HG02884 (cell line): ENCODE measurements around the gene AHDC1.

Experiments
- ATAC-seq: cut with Tn5 transposase; IDR thresholded peaks from one replicate; pipeline ENCODE4 v1.9.1; 2021; ENCODE audit warnings: mild to moderate bottlenecking, moderate library complexity; ENCODE audit not compliant: unreplicated experiment

The AHDC1 gene

DNA sequence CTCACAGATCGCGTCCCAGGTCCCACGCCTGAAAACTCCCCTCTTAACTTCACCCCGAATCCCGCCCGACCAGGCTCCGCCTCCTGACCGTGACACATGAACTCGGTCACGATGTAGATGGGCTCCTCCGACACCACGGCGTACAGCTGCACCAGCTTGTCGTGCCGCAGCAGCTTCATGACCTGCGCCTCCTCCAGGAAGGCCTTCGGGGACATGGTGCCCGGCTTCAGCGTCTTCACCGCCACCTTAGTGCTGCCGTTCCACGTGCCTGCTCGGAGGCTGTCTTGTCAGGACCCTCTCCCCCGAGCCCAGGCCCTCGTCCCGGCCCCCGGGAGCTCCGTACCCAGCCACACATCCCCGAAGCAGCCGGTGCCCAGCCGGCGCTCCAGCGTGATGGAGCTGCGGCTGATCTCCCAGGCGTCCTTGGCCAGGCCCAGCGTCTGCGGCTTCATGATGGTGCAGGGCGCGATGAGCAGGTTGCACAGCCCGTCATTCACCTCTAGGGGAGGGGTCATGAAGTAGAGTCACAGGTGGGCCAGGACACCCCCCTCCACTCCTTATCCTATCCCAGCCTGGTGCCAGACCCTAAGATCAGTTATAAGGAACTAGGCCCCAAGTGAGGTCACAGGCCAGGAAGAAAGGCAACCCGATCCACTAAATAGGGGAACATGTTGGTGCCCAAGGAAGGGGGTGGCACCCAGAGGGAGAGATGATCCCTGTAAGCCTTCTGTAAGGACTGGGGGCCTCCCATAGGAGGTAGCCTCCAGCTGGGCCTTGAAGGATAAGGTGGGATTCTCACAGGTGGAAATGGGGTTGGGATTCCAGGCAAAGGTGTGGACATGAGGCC lies 11.6 kb upstream of the AHDC1 start:
- no peak for ATAC-seq

DNA sequence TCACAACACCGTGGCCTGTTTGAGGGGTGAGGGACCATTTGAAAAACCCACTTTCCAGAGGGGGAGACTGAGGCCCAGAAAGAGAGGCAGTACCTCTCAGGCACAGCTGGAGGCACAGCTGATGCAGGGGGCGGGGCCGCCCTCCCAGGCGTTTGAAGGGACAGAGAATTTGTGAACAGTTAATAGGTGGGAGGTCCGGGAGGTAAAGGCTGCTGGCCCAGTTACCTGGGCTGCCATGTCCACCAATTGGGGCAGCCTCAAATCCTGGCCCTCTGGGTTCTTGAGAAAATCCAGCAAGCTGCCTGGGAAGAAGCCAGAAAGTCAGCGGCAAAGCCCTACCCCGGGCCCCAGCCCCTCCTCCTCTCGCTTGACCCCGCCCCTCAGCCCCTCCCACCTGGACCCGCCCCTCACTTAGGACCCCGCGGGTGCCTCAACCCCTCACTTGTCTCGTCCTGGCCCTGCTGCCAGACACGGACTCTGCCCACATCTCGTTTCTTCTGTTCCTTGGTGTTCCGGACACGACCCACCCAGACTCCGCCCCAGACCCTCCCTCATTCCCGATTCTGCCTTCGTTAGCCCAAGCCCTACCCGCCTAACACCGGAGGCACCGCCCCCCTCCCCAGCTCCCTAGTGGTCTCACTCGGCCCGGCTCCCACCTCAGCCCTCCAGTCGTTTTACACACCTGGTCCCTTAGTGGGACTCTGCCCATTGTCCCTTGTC lies 10.8 kb upstream of the AHDC1 start:
- ATAC-seq: no peak

- no peak for ATAC-seq
These were observed 10.2 kb upstream of the AHDC1 start for GRCh38 chr1:27614043-27614624.

DNA sequence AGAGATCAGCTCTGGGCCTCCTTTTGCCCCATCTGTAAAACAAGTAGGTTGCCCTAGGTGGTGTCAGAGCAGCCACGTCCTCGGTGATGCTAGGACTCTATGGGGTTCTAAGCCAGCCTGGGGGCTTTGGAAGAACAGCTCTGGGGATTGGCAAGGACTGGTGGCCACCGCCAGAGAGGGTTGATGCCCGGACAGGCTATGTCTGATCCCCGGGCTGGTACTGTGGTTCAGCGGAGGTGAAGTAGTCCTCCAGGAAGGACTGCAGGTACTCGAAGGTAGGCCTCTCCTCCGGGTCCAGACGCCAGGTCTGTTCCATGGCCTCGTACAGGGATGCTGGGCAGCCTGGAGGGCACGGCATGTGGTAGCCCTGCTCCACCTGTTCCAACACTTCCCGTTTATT lies 8.8 kb upstream of the AHDC1 start:
- ATAC-seq: no peak

GRCh38 chr1:27611450-27611849 lies 7.5 kb upstream of the AHDC1 start:
- ATAC-seq: no peak

DNA sequence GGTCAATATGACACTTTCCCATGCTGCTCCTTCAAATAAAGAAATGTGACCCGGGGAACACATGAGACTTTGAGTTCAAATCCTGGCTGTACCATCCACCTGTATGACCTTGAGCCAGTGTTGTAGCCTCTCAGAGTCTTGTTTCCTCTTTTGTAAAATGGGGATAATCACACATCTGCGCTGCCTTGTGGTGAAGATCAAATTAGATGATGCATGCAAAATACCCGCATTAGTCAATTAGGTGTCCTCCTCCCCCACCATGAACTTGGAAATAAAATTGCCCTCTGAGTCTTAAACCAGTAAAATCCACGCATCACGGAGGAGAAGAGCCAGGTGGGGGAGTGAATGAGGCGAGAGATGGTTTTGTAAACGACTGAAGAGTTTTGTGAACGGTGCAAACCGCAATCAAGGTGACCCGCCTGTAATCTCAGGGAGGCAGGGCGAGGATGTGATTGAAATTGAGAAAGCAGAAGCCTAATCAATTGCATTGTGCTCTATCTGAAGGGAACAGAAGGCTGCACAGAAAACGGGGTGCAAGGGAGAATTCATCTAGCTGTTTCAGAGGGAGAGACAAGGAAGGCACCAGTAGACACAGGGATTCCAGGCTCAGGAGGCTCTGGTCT lies 5.8 kb upstream of the AHDC1 start:
- no peak for ATAC-seq

DNA sequence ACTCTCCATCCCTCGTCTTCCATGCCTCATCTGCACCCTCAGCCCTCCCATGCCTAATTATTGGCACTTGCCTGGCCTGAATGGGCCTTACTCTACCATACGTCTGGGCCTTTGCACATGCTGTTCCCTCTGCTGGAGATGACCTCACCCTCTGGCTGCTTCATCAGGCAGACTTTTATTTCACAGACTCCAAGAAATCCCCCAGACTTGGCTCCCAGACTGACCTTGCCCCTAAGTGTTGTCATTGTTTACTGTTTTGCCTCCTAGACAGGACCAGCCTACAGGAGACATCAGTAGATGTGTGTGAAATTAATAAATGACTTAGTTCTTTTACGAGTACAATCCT lies 5.2 kb upstream of the AHDC1 start:
- no peak for ATAC-seq

- no peak for ATAC-seq
These were observed 3.4 kb upstream of the AHDC1 start for GRCh38 chr1:27607239-27607804.

DNA sequence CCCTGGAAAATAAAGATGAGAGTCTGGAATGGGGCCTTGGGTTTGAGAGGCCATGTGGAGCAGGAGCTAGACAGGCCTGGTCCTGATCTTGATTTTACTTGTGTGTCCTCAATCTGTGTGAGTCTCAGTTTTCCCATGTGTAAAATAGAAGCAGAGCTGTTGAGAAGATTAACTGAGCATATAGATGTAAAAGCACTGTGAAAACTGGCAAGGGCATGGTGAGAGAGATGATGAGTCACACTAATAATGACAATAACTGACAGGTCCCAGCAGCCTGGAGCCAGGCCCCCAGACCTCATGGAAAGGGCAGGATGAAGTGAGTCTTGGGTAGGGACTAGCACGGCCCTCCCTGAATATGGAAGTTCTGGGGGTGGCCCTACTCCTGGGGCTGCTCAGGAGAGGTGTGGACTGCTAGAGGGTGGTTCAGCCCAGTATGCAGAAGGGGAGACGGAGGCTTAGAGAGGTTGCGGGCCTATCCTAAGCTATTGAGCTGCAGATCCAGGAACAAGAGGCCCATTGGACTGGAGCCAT lies 2.8 kb upstream of the AHDC1 start:
- no peak for ATAC-seq

- ATAC-seq: no peak
These were observed 2.1 kb upstream of the AHDC1 start for GRCh38 chr1:27605796-27606707.

- ATAC-seq: no peak
These were observed 1.4 kb upstream of the AHDC1 start for GRCh38 chr1:27605300-27605766.

DNA sequence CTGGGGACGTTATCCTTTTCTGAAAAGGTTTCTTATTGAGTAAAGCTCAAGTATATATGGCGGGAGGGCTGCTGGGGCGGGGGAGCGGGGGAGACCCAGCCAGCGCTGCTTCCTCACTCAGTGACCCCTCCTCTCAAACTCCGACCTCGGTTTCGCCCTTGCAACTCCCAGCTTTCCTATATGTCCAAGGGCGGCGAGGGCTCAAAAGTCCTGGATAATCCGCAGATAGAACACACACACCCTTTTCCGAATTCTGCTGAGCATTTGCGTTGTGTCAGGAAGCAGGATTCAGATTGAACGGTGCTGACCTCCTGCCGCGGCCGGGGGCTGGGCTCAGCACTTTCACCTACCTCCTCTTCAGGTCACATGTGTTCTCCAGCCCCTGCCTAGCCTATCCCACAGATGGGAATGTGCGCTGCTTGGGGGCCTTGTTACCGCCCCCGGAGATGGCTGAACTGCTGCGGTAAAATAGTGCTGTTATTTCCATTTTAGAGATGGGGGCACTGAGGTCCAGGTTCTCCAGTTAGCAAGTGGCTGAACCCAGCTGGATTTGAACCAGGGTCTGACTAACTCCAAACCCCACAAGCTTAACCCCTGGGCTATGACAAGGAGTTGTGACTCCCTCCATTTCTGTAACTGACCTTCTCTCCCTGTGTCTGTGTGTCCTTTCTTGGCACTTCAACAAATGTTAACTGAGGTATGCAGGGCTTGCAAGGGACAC lies 795 bp upstream of the AHDC1 start:
- no peak for ATAC-seq

- ATAC-seq: no peak
These were observed 649 bp downstream of the AHDC1 start for GRCh38 chr1:27603309-27603680.

DNA sequence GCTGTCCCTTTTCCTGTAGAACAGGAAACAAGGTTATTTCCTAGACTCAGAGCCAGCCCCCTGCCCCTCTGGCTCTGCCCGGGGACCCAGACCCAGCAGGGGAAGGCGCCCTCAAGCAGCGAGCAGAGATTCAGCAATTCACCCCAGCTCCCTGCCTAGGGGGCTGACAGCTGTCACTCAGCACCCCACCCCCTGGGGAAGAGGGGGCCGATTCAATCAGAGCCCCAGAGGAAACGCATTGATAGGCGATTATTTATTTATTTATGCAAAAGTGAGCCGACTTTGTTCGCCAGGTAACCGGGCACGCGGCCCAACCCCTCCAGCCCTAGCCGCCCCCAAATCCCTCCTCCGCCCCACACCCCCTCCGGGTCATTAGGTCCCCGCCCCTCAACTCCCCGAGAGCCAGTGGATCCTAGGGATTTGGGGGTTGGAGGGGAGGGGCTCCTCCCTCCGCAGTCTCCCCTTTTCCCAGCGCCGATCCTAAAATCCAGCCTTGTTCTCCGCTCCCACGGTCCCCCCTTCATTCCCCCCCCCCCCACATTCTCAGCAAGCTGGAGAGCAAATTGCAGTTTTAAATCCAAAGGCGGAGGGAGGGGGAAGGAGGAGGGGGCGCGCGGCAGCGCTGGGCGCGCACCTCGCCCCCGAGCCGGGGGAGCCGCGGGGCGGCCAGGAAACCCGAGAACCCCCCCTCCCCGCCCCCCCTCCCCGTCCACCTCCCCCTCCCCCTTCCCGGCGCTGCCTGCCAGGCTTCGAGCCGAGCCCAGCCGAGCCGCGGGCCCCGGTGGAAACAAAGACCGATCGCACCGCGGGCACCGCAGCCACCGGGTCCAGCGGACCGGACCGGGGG lies 1.3 kb downstream of the AHDC1 start:
- ATAC-seq: no peak

DNA sequence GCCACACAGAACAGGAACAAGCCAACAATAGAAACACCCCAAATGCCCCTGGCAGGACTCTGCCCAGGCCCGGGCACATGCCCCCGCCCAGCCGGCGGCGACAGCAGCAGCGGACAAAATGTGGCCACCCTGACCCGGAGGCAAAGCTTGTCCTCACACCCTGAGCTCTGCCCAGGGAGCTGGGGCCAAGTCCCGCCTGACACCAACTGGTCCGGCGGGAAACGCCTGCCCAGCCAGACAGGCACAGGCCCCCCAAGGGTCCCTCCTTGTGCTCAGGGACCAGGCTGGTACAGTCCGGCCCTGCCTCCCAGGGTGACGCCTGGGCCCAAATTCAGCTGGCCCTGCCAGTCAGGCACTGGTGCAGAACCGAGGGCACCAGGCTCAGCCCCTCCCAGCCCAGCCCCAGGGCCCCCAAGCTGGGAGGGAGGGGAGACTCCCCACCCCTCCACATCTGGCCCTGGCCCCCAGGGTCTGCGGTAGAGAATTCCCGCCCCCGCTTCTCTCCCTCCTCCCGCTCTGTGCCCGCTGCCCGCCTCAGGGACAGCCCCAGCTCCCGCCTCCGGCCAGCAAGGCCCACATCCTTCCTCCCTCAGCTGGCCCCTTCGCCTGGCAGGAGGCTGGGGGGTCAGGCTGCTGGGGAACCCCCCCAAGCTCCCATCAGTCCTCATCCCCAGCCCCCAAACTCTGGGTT lies 2.0 kb downstream of the AHDC1 start:
- no peak for ATAC-seq

- no peak for ATAC-seq
These were observed 2.6 kb downstream of the AHDC1 start for GRCh38 chr1:27601321-27601770.

GRCh38 chr1:27600498-27601175 lies 3.3 kb downstream of the AHDC1 start:
- ATAC-seq: no peak
